ENCODE measurements around the gene DNAJC15.
"Not testable (repeated sequence)": the region's sequence is repeated elsewhere in the genome, so short reads cannot be mapped to it uniquely, and the experiment has no call there.

DNAJC15 gene

GRCh38 chr13:43023289-43023963 is at the start of gene DNAJC15:
TSS of gene DNAJC15 (plus strand) at chr13:43023586. CDS start at chr13:43023627, 41 bp downstream.
- DNase-seq, result no peak

- no peak for DNase-seq
Measured at GRCh38 chr13:42976066-42976465, 47.3 kb upstream of the DNAJC15 start.

GRCh38 chr13:42977219-42977659 is 46.1 kb upstream of the DNAJC15 start:
- no peak for DNase-seq

GRCh38 chr13:42981317-42981716 is 42.1 kb upstream of the DNAJC15 start:
- DNase-seq, result no peak

- DNase-seq, result no peak
Measured at GRCh38 chr13:42981853-42982252, 41.5 kb upstream of the DNAJC15 start.

- DNase-seq, result no peak
Measured at GRCh38 chr13:42984026-42984425, 39.4 kb upstream of the DNAJC15 start.

- DNase-seq, result no peak
Measured at GRCh38 chr13:42984691-42985090, 38.7 kb upstream of the DNAJC15 start.

GRCh38 chr13:42985312-42986175 is 37.8 kb upstream of the DNAJC15 start:
- no peak for DNase-seq

GRCh38 chr13:42986176-42986574 is 37.2 kb upstream of the DNAJC15 start:
- DNase-seq, result no peak

- no peak for DNase-seq
Measured at GRCh38 chr13:42990291-42991232, 32.8 kb upstream of the DNAJC15 start.

GRCh38 chr13:42991233-42991897 is 32.0 kb upstream of the DNAJC15 start:
- DNase-seq, result not testable (repeated sequence)

GRCh38 chr13:42991898-42992763 is 31.3 kb upstream of the DNAJC15 start, which contains the start of gene EPSTI1:
TSS of gene EPSTI1 (minus strand) at chr13:42992241. CDS start at chr13:42992165, 76 bp downstream.
- no peak for DNase-seq

- no peak for DNase-seq
Measured at GRCh38 chr13:42992764-42993122, 30.6 kb upstream of the DNAJC15 start.

- DNase-seq, result no peak
Measured at GRCh38 chr13:42994878-42995277, 28.5 kb upstream of the DNAJC15 start.

- no peak for DNase-seq
Measured at GRCh38 chr13:42996584-42996983, 26.8 kb upstream of the DNAJC15 start.

- no peak for DNase-seq
Measured at GRCh38 chr13:42997381-42997780, 26.0 kb upstream of the DNAJC15 start.

- no peak for DNase-seq
Measured at GRCh38 chr13:42999491-42999890, 23.9 kb upstream of the DNAJC15 start.

GRCh38 chr13:43000676-43001075 is 22.7 kb upstream of the DNAJC15 start:
- no peak for DNase-seq

GRCh38 chr13:43002021-43002420 is 21.4 kb upstream of the DNAJC15 start:
- DNase-seq, result no peak

- no peak for DNase-seq
Measured at GRCh38 chr13:43003010-43003409, 20.4 kb upstream of the DNAJC15 start.

GRCh38 chr13:43003729-43004128 is 19.7 kb upstream of the DNAJC15 start:
- no peak for DNase-seq
